ENCODE results near the gene STARD13.

The STARD13 gene

DNA sequence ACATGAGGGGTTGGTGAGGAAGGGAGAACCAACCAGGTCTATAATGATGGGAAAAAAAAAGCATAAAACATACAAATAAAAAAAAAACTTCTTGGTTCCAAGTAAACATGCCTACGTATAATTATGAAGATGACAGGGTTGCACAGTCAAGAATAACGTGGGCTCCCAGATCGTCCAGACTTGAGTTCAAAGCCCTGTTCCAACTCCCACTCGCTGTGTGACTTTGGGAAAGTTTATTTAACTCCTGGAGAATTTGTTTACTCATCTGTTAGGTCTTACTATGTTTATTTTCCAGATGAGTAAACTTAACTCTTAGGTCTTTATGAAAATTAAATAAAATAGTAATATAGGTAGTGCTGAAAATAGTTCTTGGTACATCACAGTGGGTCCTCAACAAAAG lies 13.8 kb downstream of the STARD13 start:
- H3K9me2 ChIP-seq (replicated peaks; ENCODE audit: insufficient read depth, low read length) = no peaks in the 10 kb centered on the region
- H2AFZ ChIP-seq (ENCODE audit: low read depth, low read length, severe bottlenecking) = no peak overlapping the region
- H3K27ac ChIP-seq (ENCODE audit: low read depth, low read length) = no peak overlapping the region
- H3K36me3 ChIP-seq (ENCODE audit: low read length) = no peaks in the 10 kb centered on the region
- TF ChIP-seq, protein P1, sequence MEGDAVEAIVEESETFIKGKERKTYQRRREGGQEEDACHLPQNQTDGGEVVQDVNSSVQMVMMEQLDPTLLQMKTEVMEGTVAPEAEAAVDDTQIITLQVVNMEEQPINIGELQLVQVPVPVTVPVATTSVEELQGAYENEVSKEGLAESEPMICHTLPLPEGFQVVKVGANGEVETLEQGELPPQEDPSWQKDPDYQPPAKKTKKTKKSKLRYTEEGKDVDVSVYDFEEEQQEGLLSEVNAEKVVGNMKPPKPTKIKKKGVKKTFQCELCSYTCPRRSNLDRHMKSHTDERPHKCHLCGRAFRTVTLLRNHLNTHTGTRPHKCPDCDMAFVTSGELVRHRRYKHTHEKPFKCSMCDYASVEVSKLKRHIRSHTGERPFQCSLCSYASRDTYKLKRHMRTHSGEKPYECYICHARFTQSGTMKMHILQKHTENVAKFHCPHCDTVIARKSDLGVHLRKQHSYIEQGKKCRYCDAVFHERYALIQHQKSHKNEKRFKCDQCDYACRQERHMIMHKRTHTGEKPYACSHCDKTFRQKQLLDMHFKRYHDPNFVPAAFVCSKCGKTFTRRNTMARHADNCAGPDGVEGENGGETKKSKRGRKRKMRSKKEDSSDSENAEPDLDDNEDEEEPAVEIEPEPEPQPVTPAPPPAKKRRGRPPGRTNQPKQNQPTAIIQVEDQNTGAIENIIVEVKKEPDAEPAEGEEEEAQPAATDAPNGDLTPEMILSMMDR (IDR thresholded peaks at IDR 0.05; ENCODE audit: insufficient read depth, low read length, poor library complexity, severe bottlenecking) = no peak
- no peak for TF ChIP-seq EZH2phosphoT487 (conservative IDR thresholded peaks at IDR 0.05; ENCODE audit: low read length)
- no peak overlapping the region for H3K4me3 ChIP-seq (ENCODE audit: insufficient read depth, low read length, poor library complexity, severe bottlenecking)
- H3K9ac ChIP-seq (ENCODE audit: low read length) = no peak overlapping the region
- H3K9me3 ChIP-seq (ENCODE audit: insufficient read depth, low read length) = no peaks in the 10 kb centered on the region
- no peaks in the 10 kb centered on the region for H4K20me1 ChIP-seq (ENCODE audit: low read depth, low read length)
- no peaks in the 10 kb centered on the region for H3K79me2 ChIP-seq (ENCODE audit: insufficient read depth, low read length)
- no peaks in the 10 kb centered on the region for H3K27me3 ChIP-seq (ENCODE audit: low read length)
- no peak overlapping the region for H3K4me2 ChIP-seq (ENCODE audit: low read depth, low read length, poor library complexity, severe bottlenecking)
- no peaks in the 10 kb centered on the region for H3F3A ChIP-seq (ENCODE audit: insufficient read depth)

DNA sequence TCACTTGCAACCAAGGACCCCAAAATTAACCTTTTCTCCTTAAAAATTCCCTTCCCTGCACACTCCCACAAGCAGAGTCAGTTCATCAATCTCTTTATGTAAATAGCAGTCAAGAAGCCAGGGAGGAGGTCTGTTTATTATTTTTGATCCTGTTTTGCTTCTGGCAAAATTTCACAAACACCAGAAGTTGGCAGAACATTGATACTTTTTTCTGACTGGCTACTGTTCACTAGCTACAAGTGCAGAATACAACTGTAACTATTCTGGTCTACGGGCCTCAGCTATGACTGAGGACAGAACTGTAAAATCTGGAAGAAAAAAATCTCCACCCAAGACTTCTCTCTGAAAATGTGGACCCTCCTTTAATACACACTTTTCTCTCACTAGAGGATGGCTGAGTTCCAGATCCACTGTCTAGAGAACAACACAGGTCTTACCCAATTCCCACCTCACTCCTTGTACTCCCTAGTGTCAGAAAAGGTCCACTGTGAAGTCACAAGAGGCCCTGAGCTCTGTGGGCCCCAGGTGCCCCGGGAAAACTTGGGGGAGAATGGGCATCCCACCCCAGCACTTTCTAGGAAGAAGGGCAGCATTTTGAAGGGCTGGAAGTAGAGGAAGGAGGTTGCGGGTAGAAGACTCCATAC lies 14.5 kb downstream of the STARD13 start:
- Histone ChIP-seq H3K4me2 (ENCODE audit: low read depth, low read length, poor library complexity, severe bottlenecking) (no peak overlapping the region), H4K20me1 (ENCODE audit: low read depth, low read length) (no peaks in the 10 kb centered on the region), H3K4me3 (ENCODE audit: insufficient read depth, low read length, poor library complexity, severe bottlenecking) (no peak overlapping the region), H3K9ac (ENCODE audit: low read length) (no peak overlapping the region), H3K9me3 (ENCODE audit: insufficient read depth, low read length) (no peaks in the 10 kb centered on the region), H3F3A (ENCODE audit: insufficient read depth) (no peaks in the 10 kb centered on the region), H2AFZ (ENCODE audit: low read depth, low read length, severe bottlenecking) (no peak overlapping the region), H3K27ac (ENCODE audit: low read depth, low read length) (no peak overlapping the region), H3K27me3 (ENCODE audit: low read length) (no peaks in the 10 kb centered on the region), H3K79me2 (ENCODE audit: insufficient read depth, low read length) (no peaks in the 10 kb centered on the region), H3K36me3 (ENCODE audit: low read length) (no peaks in the 10 kb centered on the region), H3K9me2 (replicated peaks; ENCODE audit: insufficient read depth, low read length) (no peaks in the 10 kb centered on the region)
- TF ChIP-seq, protein P1 (IDR thresholded peaks at IDR 0.05; ENCODE audit: insufficient read depth, low read length, poor library complexity, severe bottlenecking) = no peak
- TF ChIP-seq EZH2phosphoT487 (conservative IDR thresholded peaks at IDR 0.05; ENCODE audit: low read length) = no peak

- Histone ChIP-seq H3K4me2 (ENCODE audit: low read depth, low read length, poor library complexity, severe bottlenecking) (no peak overlapping the region), H4K20me1 (ENCODE audit: low read depth, low read length) (no peaks in the 10 kb centered on the region), H3K9ac (ENCODE audit: low read length) (no peak overlapping the region), H3K79me2 (ENCODE audit: insufficient read depth, low read length) (no peaks in the 10 kb centered on the region), H3K4me3 (ENCODE audit: insufficient read depth, low read length, poor library complexity, severe bottlenecking) (no peak overlapping the region), H3K9me2 (replicated peaks; ENCODE audit: insufficient read depth, low read length) (no peaks in the 10 kb centered on the region), H3F3A (ENCODE audit: insufficient read depth) (no peaks in the 10 kb centered on the region), H3K9me3 (ENCODE audit: insufficient read depth, low read length) (no peaks in the 10 kb centered on the region), H3K27me3 (ENCODE audit: low read length) (no peaks in the 10 kb centered on the region), H2AFZ (ENCODE audit: low read depth, low read length, severe bottlenecking) (no peak overlapping the region), H3K36me3 (ENCODE audit: low read length) (no peaks in the 10 kb centered on the region), H3K27ac (ENCODE audit: low read depth, low read length) (no peak overlapping the region)
- TF ChIP-seq EZH2phosphoT487 (conservative IDR thresholded peaks at IDR 0.05; ENCODE audit: low read length) = no peak
- TF ChIP-seq, protein P1 (IDR thresholded peaks at IDR 0.05; ENCODE audit: insufficient read depth, low read length, poor library complexity, severe bottlenecking) = no peak
Observed at GRCh38 chr13:33265607-33266006, 19.9 kb downstream of the STARD13 start.
